CD4-positive, alpha-beta T cell (primary cell): ENCODE results near the gene THBS2. TPM values are rescaled to one million over a fixed set of nuclear protein-coding genes. Genes with fewer than 3 reads are reported as not detected.

Source experiments
- ATAC-seq: fragments of 200-7000 bp; cut with Tn5 transposase; one replicate; pipeline ENCODE4 v1.10.0; 2022; ENCODE audit warnings: mild to moderate bottlenecking; ENCODE audit not compliant: poor library complexity
- CTCF ChIA-PET: fragments of 350-600 bp; sonication (Branson Sonifier 250); formaldehyde crosslinking; loops from one replicate; lab custom pipeline; 2021; ENCODE audit warnings: antibody characterized with exemption, inconsistent platforms; lab: Charles Lee
- POLR2A ChIA-PET: fragments of 350-600 bp; sonication (Branson Sonifier 250); formaldehyde crosslinking; loops from one replicate; lab custom pipeline; 2021; ENCODE audit warnings: antibody characterized with exemption, inconsistent platforms; lab: Charles Lee
- DNase-seq, 14 experiments: peaks; one replicate each; pipeline ENCODE4 v3.0.0-alpha.2; 2013 to 2020; ENCODE audit warnings: mixed read lengths in 2 of 14
- H3K27ac ChIP-seq, 2 donors: one replicate each; pipeline versions ENCODE4 v1.5.1 to v1.7.0; 2013; ENCODE audit warnings: low read length in 2 of 2, low read depth in 1 of 2, mild to moderate bottlenecking in 1 of 2
- H3K27me3 ChIP-seq, 2 experiments: 1 replicate in 1 of 2; 2 replicates in 1 of 2; pipeline versions ENCODE4 v1.6.1 to v1.7.0; 2013; ENCODE audit warnings: low read length in 2 of 2, control low read depth in 1 of 2, mild to moderate bottlenecking in 1 of 2, moderate library complexity in 1 of 2; ENCODE audit not compliant: insufficient read depth in 2 of 2, control insufficient read depth in 1 of 2
- H3K36me3 ChIP-seq: one replicate; pipeline ENCODE4 v1.6.1; 2013; ENCODE audit warnings: low read length, control low read depth; ENCODE audit not compliant: insufficient read depth
- H3K4me1 ChIP-seq: one replicate; pipeline ENCODE4 v1.6.1; 2013; ENCODE audit warnings: low read length, control low read depth; ENCODE audit not compliant: insufficient read depth
- H3K4me3 ChIP-seq: one replicate; pipeline ENCODE4 v1.5.1; 2013; ENCODE audit warnings: mild to moderate bottlenecking, low read length, moderate library complexity
- H3K9me3 ChIP-seq, 2 experiments: 1 replicate in 1 of 2; 2 replicates in 1 of 2; pipeline versions ENCODE4 v1.6.1 to v1.7.0; 2013; ENCODE audit warnings: low read length in 2 of 2, mild to moderate bottlenecking in 2 of 2, control low read depth in 1 of 2, moderate library complexity in 1 of 2; ENCODE audit not compliant: control insufficient read depth in 1 of 2, insufficient read depth in 1 of 2
- H3K27ac Mint-ChIP-seq: one replicate; pipeline ENCODE4 v1.8.0; 2020; ENCODE audit warnings: mixed read lengths
- H3K27me3 Mint-ChIP-seq: one replicate; pipeline ENCODE4 v1.8.0; 2021; ENCODE audit warnings: mixed read lengths
- H3K36me3 Mint-ChIP-seq: one replicate; pipeline ENCODE4 v1.8.0; 2021; ENCODE audit warnings: low read depth, mixed read lengths
- H3K4me1 Mint-ChIP-seq: one replicate; pipeline ENCODE4 v1.8.0; 2021; ENCODE audit warnings: low read depth, mixed read lengths
- H3K4me3 Mint-ChIP-seq: one replicate; pipeline ENCODE4 v1.8.0; 2020; ENCODE audit warnings: mild to moderate bottlenecking, mixed read lengths
- H3K9me3 Mint-ChIP-seq: one replicate; pipeline ENCODE4 v1.8.0; 2020; ENCODE audit warnings: mixed read lengths
- intact Hi-C, 2 experiments: fragments of 100-400 bp; cut with DNase I in 1 of 2; cut with micrococcal nuclease in 1 of 2; formaldehyde crosslinking; loops; one replicate each; pipeline versions ENCODE4 v1.15.1 to v1.9.0; 2023 to 2025; cut with DNase I, micrococcal nuclease
- total RNA-seq, 174 experiments: library from RNA in 2 of 174; stranded (reverse) in 2 of 174; gene quantifications; one replicate each; pipeline ENCODE4 v1.2.3 and lab custom pipeline; 2021 to 2026
- TF ChIP-seq, protein P1 (sequence below): fragments of 200-600 bp; IDR thresholded peaks from one replicate; pipeline ENCODE4 v1.8.0; 2022; ENCODE audit warnings: antibody characterized with exemption, mild to moderate bottlenecking

THBS2 gene
- total RNA-seq, 2 experiments from 2014 or later = not detected

DNA sequence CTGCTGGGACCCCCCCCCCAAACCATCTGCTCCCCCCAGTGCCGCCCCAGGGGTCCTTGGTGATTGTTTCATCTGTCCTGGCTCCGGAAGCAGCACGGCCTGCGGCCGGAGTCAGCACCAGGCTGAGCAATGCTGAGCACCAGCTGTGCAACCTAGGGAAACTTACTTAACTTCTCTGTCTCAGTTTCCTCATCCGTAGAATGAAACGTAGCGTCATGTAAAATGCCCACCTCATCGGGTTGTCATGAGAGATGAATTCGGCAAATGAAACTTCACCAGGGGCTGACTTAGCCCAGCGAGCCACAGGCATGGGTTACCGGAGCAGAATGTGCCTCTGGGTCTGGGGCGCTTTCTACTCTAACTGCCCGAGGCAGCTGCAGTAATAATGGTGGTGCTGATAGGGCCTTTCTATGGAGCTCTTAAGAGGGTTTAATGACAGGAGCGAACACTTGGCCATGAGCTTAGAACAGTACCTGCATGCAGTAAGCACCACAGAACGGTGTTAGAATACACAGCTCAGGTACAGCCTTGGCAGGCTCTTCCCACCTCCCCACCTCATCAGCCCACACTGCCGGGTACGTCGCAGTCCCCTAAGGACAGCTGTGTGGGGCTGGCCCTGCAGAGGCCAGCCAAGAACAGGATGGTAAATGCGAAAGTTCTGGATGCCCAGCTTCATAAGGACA is 1.7 kb downstream of the THBS2 start:
- Histone ChIP-seq H3K4me1 (peaks cover 7% of the 10 kb centered on the region), H3K4me3 (no peak overlapping the region), H3K27me3 (peaks cover 41 to 46% of the 10 kb centered on the region in 2 experiments), H3K36me3 (no peaks in the 10 kb centered on the region), H3K27ac (no peak overlapping the region), H3K9me3 (peaks cover 0 to 32% of the 10 kb centered on the region in 2 experiments)
- ATAC-seq = no peak
- H3K27me3 Mint-ChIP-seq = peaks cover 82% of the 10 kb centered on the region
- intact Hi-C loops = no loop called here
- ChIA-PET POLR2A (no interaction called here), CTCF (no interaction called here)
- H3K36me3 Mint-ChIP-seq = no peaks in the 10 kb centered on the region
- H3K4me1 Mint-ChIP-seq = peaks cover 21% of the 10 kb centered on the region
- TF ChIP-seq, protein P1, sequence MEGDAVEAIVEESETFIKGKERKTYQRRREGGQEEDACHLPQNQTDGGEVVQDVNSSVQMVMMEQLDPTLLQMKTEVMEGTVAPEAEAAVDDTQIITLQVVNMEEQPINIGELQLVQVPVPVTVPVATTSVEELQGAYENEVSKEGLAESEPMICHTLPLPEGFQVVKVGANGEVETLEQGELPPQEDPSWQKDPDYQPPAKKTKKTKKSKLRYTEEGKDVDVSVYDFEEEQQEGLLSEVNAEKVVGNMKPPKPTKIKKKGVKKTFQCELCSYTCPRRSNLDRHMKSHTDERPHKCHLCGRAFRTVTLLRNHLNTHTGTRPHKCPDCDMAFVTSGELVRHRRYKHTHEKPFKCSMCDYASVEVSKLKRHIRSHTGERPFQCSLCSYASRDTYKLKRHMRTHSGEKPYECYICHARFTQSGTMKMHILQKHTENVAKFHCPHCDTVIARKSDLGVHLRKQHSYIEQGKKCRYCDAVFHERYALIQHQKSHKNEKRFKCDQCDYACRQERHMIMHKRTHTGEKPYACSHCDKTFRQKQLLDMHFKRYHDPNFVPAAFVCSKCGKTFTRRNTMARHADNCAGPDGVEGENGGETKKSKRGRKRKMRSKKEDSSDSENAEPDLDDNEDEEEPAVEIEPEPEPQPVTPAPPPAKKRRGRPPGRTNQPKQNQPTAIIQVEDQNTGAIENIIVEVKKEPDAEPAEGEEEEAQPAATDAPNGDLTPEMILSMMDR = no peak
- no peak overlapping the region for H3K4me3 Mint-ChIP-seq
- no peak for DNase-seq
- no peak overlapping the region for H3K27ac Mint-ChIP-seq
- H3K9me3 Mint-ChIP-seq = no peaks in the 10 kb centered on the region

DNA sequence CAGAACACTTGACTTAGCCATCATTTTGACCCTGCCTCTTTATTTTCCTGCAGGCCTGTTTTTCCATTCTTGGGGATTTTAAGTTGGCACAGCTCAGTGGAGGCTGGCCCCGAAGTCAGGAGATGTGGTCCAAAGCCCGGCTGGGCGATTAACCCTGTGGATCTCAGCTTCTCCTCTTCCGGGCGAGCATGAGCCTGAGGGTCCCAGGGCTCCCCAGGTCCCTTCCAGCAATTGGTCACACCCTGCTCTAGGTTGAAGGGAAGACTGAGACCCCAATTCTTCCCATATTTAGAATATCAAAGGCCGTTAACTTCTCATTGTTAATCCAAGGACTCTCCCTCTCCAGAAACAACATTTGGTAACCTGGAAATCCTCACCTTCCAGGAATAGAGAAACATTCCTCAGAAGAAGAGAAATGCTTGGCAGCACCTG is 2.3 kb downstream of the THBS2 start:
- Mint-ChIP-seq H3K9me3 (no peaks in the 10 kb centered on the region), H3K27me3 (peaks cover 76% of the 10 kb centered on the region), H3K4me1 (peaks cover 21% of the 10 kb centered on the region), H3K4me3 (no peak overlapping the region), H3K36me3 (no peaks in the 10 kb centered on the region), H3K27ac (no peak overlapping the region)
- intact Hi-C loops = no loop called here
- H3K36me3 ChIP-seq = no peaks in the 10 kb centered on the region
- TF ChIP-seq, protein P1 = no peak
- H3K27me3 ChIP-seq = peaks cover 41 to 46% of the 10 kb centered on the region in 2 experiments
- H3K27ac ChIP-seq = no peak overlapping the region
- H3K4me3 ChIP-seq = no peak overlapping the region
- H3K9me3 ChIP-seq = peaks cover 0 to 30% of the 10 kb centered on the region in 2 experiments
- H3K4me1 ChIP-seq = peaks cover 7% of the 10 kb centered on the region
- DNase-seq = no peak
- POLR2A ChIA-PET = no interaction called here
- ATAC-seq = no peak
- CTCF ChIA-PET = no interaction called here

DNA sequence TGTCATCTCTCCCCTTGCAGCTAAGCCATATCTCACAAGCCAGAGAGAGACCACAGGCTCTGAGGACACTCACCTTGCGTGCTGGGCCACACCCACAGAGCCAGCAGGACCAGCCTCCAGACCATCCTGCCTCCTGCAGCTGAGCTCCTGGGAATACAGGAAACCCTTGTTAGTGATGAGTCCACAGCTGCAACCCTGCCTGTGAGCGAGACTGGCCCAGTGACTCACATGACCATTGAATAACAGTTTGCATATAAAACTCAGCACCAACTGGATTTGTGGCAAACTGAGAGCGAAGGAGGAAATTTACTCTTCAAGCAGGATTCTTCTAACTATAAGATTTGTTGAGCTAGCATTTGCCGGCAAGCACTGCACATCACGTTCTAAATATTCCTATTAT is 3.0 kb downstream of the THBS2 start:
- Histone ChIP-seq H3K27me3 (peaks cover 35 to 40% of the 10 kb centered on the region in 2 experiments), H3K27ac (no peak overlapping the region), H3K4me3 (no peak overlapping the region), H3K4me1 (peaks cover 7% of the 10 kb centered on the region), H3K36me3 (no peaks in the 10 kb centered on the region), H3K9me3 (peaks cover 0 to 24% of the 10 kb centered on the region in 2 experiments)
- Mint-ChIP-seq H3K9me3 (no peaks in the 10 kb centered on the region), H3K4me1 (peaks cover 21% of the 10 kb centered on the region), H3K4me3 (no peak overlapping the region), H3K27me3 (peaks cover 69% of the 10 kb centered on the region), H3K27ac (no peak overlapping the region), H3K36me3 (no peaks in the 10 kb centered on the region)
- POLR2A ChIA-PET = no interaction called here
- DNase-seq = peak in 1 of 14 experiments; percentile 24
- TF ChIP-seq, protein P1 = no peak
- CTCF ChIA-PET = no interaction called here
- intact Hi-C loops = no loop called here
- ATAC-seq = no peak
